RWPE2 (cell line): Measurements from ENCODE around the gene ITPA.
"Not testable (repeated sequence)": the region's sequence is repeated elsewhere in the genome, so short reads cannot be mapped to it uniquely, and the experiment has no call there.

Experiments
- ATAC-seq: fragments of 200-7000 bp; cut with Tn5 transposase; 3 replicates; pipeline ENCODE4 v1.9.1; 2021; ENCODE audit warnings: low read depth
- DNase-seq: peaks from one replicate; pipeline ENCODE4 v3.0.0-alpha.2; 2020; ENCODE audit warnings: low spot score
- H3K27ac ChIP-seq: fragments of 450-650 bp; 2 replicates; pipeline ENCODE4 v1.5.1; 2017; ENCODE audit warnings: mild to moderate bottlenecking; ENCODE audit not compliant: poor library complexity, severe bottlenecking
- H3K27me3 ChIP-seq: fragments of 250-450 bp; sonication (Bioruptor Pico); 2 replicates; pipeline ENCODE4 v1.5.1; 2021; ENCODE audit warnings: mild to moderate bottlenecking, moderate library complexity; ENCODE audit not compliant: insufficient read depth, poor library complexity, severe bottlenecking
- H3K36me3 ChIP-seq: fragments of 250-450 bp; sonication (Bioruptor Pico); 2 replicates; pipeline ENCODE4 v1.5.1; 2020; ENCODE audit warnings: low read depth, mild to moderate bottlenecking, moderate library complexity
- H3K4me1 ChIP-seq: fragments of 250-450 bp; sonication (Bioruptor Pico); 2 replicates; pipeline ENCODE4 v1.5.1; 2021; ENCODE audit warnings: mild to moderate bottlenecking, moderate library complexity; ENCODE audit not compliant: insufficient read depth, poor library complexity, severe bottlenecking
- H3K4me3 ChIP-seq: fragments of 250-450 bp; sonication (Bioruptor Pico); 2 replicates; pipeline ENCODE4 v1.5.1; 2021; ENCODE audit warnings: mild to moderate bottlenecking, moderate library complexity; ENCODE audit not compliant: severe bottlenecking
- H3K9me3 ChIP-seq: fragments of 250-450 bp; sonication (Bioruptor Pico); 2 replicates; pipeline ENCODE4 v1.5.1; 2021; ENCODE audit warnings: mild to moderate bottlenecking, moderate library complexity; ENCODE audit not compliant: severe bottlenecking
- TF ChIP-seq, protein P1 (sequence below): fragments of 450-650 bp; IDR thresholded peaks from one replicate; pipeline ENCODE4 v1.5.1; 2017; ENCODE audit warnings: mild to moderate bottlenecking, moderate library complexity; ENCODE audit not compliant: poor library complexity, severe bottlenecking

ITPA gene

DNA sequence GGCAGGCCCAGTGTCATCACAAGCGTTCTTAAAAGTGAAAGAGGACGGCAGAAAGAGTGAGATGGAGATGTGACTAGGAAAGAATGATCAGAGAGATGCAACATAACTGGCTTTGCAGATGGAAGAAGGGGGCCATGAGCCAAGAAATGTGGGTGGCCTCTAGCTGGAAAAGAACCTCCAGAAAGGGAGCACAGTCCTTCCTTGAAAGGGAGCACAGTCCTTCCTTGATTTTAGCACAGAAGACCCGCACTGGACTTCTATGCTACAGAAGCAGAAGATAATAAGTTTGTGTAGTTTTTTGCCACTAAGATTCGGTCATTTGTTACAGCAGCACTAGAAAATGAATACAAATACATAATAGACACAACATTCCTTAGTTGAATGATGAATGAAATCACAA, 29.0 kb upstream of the ITPA start:
- Histone ChIP-seq H3K4me1 (no peaks in the 10 kb centered on the region), H3K9me3 (no peaks in the 10 kb centered on the region), H3K36me3 (no peaks in the 10 kb centered on the region), H3K27me3 (no peaks in the 10 kb centered on the region), H3K27ac (no peak overlapping the region), H3K4me3 (no peak overlapping the region)
- DNase-seq (no peak), ATAC-seq (no peak)
- TF ChIP-seq, protein P1, sequence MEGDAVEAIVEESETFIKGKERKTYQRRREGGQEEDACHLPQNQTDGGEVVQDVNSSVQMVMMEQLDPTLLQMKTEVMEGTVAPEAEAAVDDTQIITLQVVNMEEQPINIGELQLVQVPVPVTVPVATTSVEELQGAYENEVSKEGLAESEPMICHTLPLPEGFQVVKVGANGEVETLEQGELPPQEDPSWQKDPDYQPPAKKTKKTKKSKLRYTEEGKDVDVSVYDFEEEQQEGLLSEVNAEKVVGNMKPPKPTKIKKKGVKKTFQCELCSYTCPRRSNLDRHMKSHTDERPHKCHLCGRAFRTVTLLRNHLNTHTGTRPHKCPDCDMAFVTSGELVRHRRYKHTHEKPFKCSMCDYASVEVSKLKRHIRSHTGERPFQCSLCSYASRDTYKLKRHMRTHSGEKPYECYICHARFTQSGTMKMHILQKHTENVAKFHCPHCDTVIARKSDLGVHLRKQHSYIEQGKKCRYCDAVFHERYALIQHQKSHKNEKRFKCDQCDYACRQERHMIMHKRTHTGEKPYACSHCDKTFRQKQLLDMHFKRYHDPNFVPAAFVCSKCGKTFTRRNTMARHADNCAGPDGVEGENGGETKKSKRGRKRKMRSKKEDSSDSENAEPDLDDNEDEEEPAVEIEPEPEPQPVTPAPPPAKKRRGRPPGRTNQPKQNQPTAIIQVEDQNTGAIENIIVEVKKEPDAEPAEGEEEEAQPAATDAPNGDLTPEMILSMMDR: no peak

DNA sequence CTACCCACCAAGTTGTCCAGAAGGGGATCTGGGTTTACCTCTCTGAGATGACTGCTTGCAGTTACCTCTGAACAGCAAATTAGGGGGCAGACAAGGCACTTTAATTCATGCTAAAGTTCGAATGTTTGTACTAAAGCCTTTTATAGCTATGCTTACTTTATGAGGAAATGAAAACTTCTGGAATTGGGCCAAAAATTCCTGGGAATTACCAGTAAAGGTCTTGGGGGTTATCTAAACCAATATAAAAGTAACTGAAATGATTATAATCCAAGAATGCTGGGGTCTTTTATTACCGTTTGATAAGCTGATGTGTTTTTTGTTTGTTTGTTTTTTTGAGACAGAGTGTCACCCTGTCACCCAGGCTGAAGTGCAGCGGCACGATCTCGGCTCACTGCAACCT, 28.0 kb upstream of the ITPA start:
- DNase-seq (no peak), ATAC-seq (no peak)
- H3K36me3 ChIP-seq: no peaks in the 10 kb centered on the region
- no peaks in the 10 kb centered on the region for H3K9me3 ChIP-seq
- no peaks in the 10 kb centered on the region for H3K27me3 ChIP-seq
- TF ChIP-seq, protein P1: no peak
- no peak overlapping the region for H3K27ac ChIP-seq
- H3K4me3 ChIP-seq: no peak overlapping the region
- H3K4me1 ChIP-seq: no peaks in the 10 kb centered on the region

DNA sequence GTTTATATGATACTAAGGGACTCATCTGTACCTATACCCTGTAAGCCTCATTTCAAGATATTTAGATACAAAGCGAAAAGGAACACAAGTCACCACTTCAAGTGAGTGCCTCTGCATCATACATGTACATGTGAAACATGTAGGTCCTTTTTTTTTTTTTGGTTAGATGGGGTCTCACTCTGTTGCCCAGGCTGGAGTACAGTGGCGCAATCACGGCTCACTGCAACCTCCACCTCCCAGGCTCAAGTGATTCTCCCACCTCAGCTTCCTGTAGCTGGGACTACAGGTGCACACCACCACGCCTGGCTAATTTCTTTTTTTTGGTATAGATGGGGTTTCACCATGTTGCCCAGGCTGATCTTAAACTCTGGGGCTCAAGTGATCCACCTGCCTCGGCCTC, 26.9 kb upstream of the ITPA start:
- ATAC-seq, H3K9me3 ChIP-seq, H3K36me3 ChIP-seq, H3K27me3 ChIP-seq, H3K27ac ChIP-seq, H3K4me3 ChIP-seq, DNase-seq, H3K4me1 ChIP-seq: not testable (repeated sequence)

DNA sequence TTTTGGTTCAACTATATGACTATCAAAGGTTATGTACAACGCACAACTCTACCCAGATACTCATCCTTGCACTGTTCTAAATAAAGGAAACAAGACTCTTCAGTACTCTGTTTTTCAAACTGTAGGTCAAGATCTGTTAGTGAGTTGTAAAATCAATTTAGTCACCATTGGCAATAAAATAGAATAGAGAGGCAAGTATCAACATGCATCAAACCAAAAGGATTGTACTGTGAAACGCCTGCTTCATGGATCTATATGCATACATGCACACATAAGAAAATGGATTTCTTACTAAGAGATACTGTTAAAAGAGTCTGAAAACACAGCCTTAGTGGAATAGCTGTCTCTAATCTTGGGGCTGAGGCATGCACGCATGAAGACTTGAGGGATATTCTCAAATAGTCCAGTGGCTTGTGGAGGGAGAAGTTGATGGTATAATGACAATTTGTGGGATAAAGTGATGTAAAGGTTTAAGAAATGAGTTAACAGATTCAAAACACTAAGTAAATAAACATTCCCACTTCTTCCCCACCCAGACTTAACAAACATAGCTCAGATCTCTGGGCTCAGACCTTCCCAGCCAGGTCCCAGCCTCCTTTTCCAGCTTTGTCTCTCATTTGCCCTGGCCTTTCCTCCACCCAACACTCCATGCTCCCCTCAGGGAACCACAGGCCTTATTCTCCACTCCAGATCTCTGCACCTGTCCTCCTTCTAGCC, 25.2 kb upstream of the ITPA start:
- H3K27ac ChIP-seq: no peak overlapping the region
- H3K4me3 ChIP-seq: no peak overlapping the region
- H3K9me3 ChIP-seq: no peaks in the 10 kb centered on the region
- peak; percentile 57 for ATAC-seq
- H3K27me3 ChIP-seq: no peaks in the 10 kb centered on the region
- no peaks in the 10 kb centered on the region for H3K36me3 ChIP-seq
- TF ChIP-seq, protein P1: no peak
- no peak for DNase-seq
- no peaks in the 10 kb centered on the region for H3K4me1 ChIP-seq

DNA sequence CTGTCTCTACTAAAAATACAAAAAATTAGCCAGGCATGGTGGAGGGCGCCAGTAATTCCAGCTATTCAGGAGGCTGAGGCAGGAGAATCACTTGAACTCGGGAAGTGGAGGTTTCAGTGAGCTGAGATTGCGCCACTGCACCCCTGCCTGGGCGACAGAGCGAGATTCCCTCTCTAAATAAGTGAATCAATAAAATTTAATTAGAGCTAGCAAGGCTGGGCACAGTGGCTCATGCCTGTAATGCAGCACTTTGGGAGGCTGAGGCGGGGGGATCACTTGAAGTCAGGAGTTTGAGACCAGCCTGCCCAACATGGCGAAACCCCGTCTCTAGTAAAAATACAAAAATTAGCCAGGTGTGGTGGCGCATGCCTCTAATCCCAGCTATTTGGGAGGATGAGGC, 21.4 kb upstream of the ITPA start:
- peaks cover 26% of the 10 kb centered on the region for H3K36me3 ChIP-seq
- DNase-seq: not testable (repeated sequence)

DNA sequence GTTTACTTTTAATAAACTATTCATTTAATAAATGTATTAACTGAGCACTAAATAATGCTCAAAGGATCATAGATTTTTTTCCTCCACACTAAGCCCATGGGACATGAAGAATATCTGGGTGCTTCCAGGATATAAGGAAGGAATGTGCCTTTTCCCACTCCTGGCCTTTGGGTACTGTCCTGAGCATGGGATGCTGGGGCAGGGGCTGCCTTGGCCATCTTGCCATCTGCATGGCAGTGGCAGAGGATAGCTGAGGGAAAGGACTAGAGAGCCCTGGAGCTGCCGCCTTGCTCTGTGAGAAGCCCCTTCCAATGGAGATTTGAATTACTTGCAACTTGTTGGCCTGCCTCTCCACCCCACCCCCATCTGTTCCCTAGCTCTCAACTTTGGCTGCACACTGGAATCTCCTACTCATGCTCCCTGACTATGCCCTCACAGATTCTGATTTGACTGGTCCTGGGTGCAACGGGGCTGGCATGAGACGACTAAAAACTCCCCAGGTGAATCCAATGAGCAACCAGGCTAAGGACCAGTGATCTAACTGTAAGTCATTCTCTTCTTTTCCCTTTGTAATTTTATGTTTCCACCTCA, 20.4 kb upstream of the ITPA start:
- no peak overlapping the region for H3K4me3 ChIP-seq
- peaks cover 35% of the 10 kb centered on the region for H3K36me3 ChIP-seq
- no peak; the same call in 2 of the 3 replicates for ATAC-seq
- H3K4me1 ChIP-seq: no peaks in the 10 kb centered on the region
- TF ChIP-seq, protein P1: no peak
- no peak for DNase-seq
- no peaks in the 10 kb centered on the region for H3K9me3 ChIP-seq
- no peak overlapping the region for H3K27ac ChIP-seq
- H3K27me3 ChIP-seq: no peaks in the 10 kb centered on the region

More for the DNA sequence above, 21.4 kb upstream of the ITPA start:
- ATAC-seq, H3K27ac ChIP-seq, H3K27me3 ChIP-seq, H3K4me3 ChIP-seq, H3K4me1 ChIP-seq, H3K9me3 ChIP-seq: not testable (repeated sequence)
